Tibial nerve (tissue), 4 donors: ENCODE results near the gene FAM9B.

Experiments
- EP300 ChIP-seq, 2 donors: sonication (generic); formaldehyde crosslinking; IDR thresholded peaks; one replicate each; pipeline ENCODE4 v1.6.1; 2017; ENCODE audit warnings: antibody characterized with exemption in 2 of 2, mild to moderate bottlenecking in 1 of 2
- POLR2A ChIP-seq, 2 donors: fragments of 450-650 bp; IDR thresholded peaks; one replicate each; pipeline ENCODE4 v1.6.1; 2017; ENCODE audit warnings: antibody characterized with exemption in 2 of 2, mild to moderate bottlenecking in 2 of 2, moderate library complexity in 2 of 2
- TF ChIP-seq, protein P1 (sequence below), 5 experiments: fragments of 200-600 bp in 3 of 5; fragments of 450-650 bp in 2 of 5; sonication (generic) in 3 of 5; IDR thresholded peaks; one replicate each; pipeline ENCODE4 v1.5.1; 2016 to 2019; ENCODE audit warnings: antibody characterized with exemption in 5 of 5, mild to moderate bottlenecking in 3 of 5, moderate library complexity in 2 of 5

DNA sequence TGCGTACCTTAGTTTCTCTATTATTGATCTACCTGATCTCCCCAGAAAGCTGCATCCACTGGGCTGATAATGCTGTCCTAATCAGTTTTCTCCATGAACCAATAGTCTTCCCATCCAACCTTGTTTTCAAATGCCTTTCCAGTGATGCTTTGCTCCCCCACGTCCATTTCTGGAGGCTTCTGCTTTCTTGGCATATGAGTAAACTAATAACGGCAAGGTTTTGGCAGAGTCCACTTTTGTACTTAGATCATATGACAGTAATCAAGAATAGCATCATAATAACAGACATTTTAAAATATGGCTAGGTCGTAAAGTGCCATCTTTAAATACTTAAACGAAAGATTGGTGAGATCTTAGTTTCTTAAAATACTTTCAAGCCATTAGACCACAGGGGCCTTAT, 38.4 kb upstream of the FAM9B start:
- TF ChIP-seq POLR2A (IDR thresholded peaks at IDR 0.05) = no peak
- TF ChIP-seq, protein P1, sequence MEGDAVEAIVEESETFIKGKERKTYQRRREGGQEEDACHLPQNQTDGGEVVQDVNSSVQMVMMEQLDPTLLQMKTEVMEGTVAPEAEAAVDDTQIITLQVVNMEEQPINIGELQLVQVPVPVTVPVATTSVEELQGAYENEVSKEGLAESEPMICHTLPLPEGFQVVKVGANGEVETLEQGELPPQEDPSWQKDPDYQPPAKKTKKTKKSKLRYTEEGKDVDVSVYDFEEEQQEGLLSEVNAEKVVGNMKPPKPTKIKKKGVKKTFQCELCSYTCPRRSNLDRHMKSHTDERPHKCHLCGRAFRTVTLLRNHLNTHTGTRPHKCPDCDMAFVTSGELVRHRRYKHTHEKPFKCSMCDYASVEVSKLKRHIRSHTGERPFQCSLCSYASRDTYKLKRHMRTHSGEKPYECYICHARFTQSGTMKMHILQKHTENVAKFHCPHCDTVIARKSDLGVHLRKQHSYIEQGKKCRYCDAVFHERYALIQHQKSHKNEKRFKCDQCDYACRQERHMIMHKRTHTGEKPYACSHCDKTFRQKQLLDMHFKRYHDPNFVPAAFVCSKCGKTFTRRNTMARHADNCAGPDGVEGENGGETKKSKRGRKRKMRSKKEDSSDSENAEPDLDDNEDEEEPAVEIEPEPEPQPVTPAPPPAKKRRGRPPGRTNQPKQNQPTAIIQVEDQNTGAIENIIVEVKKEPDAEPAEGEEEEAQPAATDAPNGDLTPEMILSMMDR (IDR thresholded peaks at IDR 0.05) = no peak
- TF ChIP-seq EP300 (IDR thresholded peaks at IDR 0.05) = no peak
